ENCODE measurements around the gene CXCR4. TPM values are rescaled to one million over a fixed set of nuclear protein-coding genes. Genes with fewer than 3 reads are reported as not detected.

Gene CXCR4
- total RNA-seq, 1 experiment from 2014 or later: 1.1 TPM

DNA sequence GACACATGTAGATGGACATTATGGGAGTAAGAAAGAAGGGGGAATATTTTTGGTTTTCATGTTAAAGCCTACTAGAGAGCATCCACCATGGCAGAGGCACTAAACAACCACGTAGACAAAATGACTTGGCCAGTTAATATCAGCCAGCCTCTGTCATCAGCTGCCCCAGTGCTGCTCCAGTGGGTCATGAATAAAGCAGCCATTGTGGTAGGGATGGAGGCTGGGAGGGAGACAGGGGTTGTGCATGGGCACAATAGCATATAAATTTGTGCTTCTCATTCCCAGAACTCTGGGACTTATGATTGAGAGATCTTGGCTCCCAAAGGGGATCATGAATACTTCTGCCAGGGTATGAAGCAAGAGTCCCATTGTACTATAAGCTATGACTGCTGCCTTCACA, 31.1 kb upstream of the CXCR4 start:
- intact Hi-C loops (cut with micrococcal nuclease; ENCODE audit: unreplicated experiment) (no loop called here), in situ Hi-C loops (cut with HindIII; ENCODE audit: low pct_unique_long_range_greater_than_20kb, low sequenced_read_pairs) (no loop called here)
- TF ChIP-seq SIN3A (IDR thresholded peaks at IDR 0.05; ENCODE audit: borderline replicate concordance, insufficient read depth, low read depth, low read length) (no peak), POLR2AphosphoS5 (IDR thresholded peaks at IDR 0.05; ENCODE audit: low read depth, low read length) (no peak), TCF7L2 (IDR thresholded peaks at IDR 0.05; ENCODE audit: low read depth, low read length) (no peak)
- TF ChIP-seq, protein P1, sequence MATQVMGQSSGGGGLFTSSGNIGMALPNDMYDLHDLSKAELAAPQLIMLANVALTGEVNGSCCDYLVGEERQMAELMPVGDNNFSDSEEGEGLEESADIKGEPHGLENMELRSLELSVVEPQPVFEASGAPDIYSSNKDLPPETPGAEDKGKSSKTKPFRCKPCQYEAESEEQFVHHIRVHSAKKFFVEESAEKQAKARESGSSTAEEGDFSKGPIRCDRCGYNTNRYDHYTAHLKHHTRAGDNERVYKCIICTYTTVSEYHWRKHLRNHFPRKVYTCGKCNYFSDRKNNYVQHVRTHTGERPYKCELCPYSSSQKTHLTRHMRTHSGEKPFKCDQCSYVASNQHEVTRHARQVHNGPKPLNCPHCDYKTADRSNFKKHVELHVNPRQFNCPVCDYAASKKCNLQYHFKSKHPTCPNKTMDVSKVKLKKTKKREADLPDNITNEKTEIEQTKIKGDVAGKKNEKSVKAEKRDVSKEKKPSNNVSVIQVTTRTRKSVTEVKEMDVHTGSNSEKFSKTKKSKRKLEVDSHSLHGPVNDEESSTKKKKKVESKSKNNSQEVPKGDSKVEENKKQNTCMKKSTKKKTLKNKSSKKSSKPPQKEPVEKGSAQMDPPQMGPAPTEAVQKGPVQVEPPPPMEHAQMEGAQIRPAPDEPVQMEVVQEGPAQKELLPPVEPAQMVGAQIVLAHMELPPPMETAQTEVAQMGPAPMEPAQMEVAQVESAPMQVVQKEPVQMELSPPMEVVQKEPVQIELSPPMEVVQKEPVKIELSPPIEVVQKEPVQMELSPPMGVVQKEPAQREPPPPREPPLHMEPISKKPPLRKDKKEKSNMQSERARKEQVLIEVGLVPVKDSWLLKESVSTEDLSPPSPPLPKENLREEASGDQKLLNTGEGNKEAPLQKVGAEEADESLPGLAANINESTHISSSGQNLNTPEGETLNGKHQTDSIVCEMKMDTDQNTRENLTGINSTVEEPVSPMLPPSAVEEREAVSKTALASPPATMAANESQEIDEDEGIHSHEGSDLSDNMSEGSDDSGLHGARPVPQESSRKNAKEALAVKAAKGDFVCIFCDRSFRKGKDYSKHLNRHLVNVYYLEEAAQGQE (IDR thresholded peaks at IDR 0.05; ENCODE audit: insufficient read depth in 1 of 2, low read depth in 2 of 2, low read length in 1 of 2): no peak
- TF ChIP-seq, protein P2, sequence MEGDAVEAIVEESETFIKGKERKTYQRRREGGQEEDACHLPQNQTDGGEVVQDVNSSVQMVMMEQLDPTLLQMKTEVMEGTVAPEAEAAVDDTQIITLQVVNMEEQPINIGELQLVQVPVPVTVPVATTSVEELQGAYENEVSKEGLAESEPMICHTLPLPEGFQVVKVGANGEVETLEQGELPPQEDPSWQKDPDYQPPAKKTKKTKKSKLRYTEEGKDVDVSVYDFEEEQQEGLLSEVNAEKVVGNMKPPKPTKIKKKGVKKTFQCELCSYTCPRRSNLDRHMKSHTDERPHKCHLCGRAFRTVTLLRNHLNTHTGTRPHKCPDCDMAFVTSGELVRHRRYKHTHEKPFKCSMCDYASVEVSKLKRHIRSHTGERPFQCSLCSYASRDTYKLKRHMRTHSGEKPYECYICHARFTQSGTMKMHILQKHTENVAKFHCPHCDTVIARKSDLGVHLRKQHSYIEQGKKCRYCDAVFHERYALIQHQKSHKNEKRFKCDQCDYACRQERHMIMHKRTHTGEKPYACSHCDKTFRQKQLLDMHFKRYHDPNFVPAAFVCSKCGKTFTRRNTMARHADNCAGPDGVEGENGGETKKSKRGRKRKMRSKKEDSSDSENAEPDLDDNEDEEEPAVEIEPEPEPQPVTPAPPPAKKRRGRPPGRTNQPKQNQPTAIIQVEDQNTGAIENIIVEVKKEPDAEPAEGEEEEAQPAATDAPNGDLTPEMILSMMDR (IDR thresholded peaks at IDR 0.05): no peak
- Histone ChIP-seq H3K27me3 (ENCODE audit: control insufficient read depth, insufficient read depth, low read length) (peaks cover 13% of the 10 kb centered on the region), H3K4me3 (ENCODE audit: low read depth in 2 of 2, low read length in 2 of 2) (no peak overlapping the region), H3K36me3 (ENCODE audit: control insufficient read depth, insufficient read depth, low read length) (no peaks in the 10 kb centered on the region), H3K9me3 (ENCODE audit: control insufficient read depth, insufficient read depth, low read depth, low read length) (no peaks in the 10 kb centered on the region), H3K27ac (ENCODE audit: low read length) (no peak overlapping the region), H3K4me1 (ENCODE audit: control insufficient read depth, insufficient read depth, low read length) (no peaks in the 10 kb centered on the region)
- POLR2A ChIA-PET: no interaction called here
- no TSS peak for BruUV-seq (replicated peaks)
- CTCF ChIA-PET: no interaction called here
- DNase-seq (ENCODE audit: low read depth, low spot score): no peak
- ATAC-seq: no peak

DNA sequence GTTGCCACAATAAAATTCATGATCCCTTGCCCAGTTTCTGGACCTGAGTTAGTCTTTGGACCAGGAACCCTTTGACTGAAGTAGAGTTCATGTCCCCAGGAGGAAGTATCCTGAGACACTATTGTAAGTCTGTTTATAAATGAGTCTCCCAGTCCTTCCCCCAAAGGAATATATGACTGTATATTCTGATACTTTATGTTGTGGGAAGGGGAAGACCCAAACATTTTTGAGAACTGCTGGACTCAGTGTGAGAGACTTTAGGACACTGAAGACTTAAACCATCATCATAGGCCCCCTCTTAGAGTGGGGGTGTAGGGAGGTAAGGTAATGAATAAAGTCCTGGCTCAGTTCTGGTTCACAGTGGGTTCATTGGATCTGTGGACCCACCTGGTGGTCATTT, 28.6 kb upstream of the CXCR4 start:
- CTCF ChIA-PET: no interaction called here
- ATAC-seq: no peak

More for the DNA sequence above, 28.6 kb upstream of the CXCR4 start:
- POLR2A ChIA-PET: no interaction called here
- Histone ChIP-seq H3K27me3 (ENCODE audit: control insufficient read depth, insufficient read depth, low read length) (peaks cover 24% of the 10 kb centered on the region), H3K36me3 (ENCODE audit: control insufficient read depth, insufficient read depth, low read length) (no peaks in the 10 kb centered on the region), H3K4me1 (ENCODE audit: control insufficient read depth, insufficient read depth, low read length) (no peaks in the 10 kb centered on the region), H3K9me3 (ENCODE audit: control insufficient read depth, insufficient read depth, low read depth, low read length) (no peaks in the 10 kb centered on the region), H3K4me3 (ENCODE audit: low read depth in 2 of 2, low read length in 2 of 2) (no peak overlapping the region), H3K27ac (ENCODE audit: low read length) (no peak overlapping the region)
- in situ Hi-C loops (cut with HindIII; ENCODE audit: low pct_unique_long_range_greater_than_20kb, low sequenced_read_pairs): no loop called here
- TF ChIP-seq, protein P1 (IDR thresholded peaks at IDR 0.05; ENCODE audit: insufficient read depth in 1 of 2, low read depth in 2 of 2, low read length in 1 of 2): no peak
- TF ChIP-seq SIN3A (IDR thresholded peaks at IDR 0.05; ENCODE audit: borderline replicate concordance, insufficient read depth, low read depth, low read length): no peak
- TF ChIP-seq TCF7L2 (IDR thresholded peaks at IDR 0.05; ENCODE audit: low read depth, low read length): no peak
- no peak for TF ChIP-seq POLR2AphosphoS5 (IDR thresholded peaks at IDR 0.05; ENCODE audit: low read depth, low read length)
- TF ChIP-seq, protein P2 (IDR thresholded peaks at IDR 0.05): no peak
- no TSS peak for BruUV-seq (replicated peaks)
- intact Hi-C loops (cut with micrococcal nuclease; ENCODE audit: unreplicated experiment): no loop called here
- no peak for DNase-seq (ENCODE audit: low read depth, low spot score)
